Tibial nerve (tissue), 4 donors: ENCODE data around the gene ST3GAL3.

ENCODE experiments used
- CTCF ChIP-seq, 5 experiments: fragments of 200-600 bp in 3 of 5; fragments of 450-650 bp in 2 of 5; sonication (generic) in 3 of 5; IDR thresholded peaks; one replicate each; pipeline ENCODE4 v1.5.1; 2016 to 2019; ENCODE audit warnings: antibody characterized with exemption in 5 of 5, mild to moderate bottlenecking in 3 of 5, moderate library complexity in 2 of 5
- EP300 ChIP-seq, 2 donors: sonication (generic); formaldehyde crosslinking; IDR thresholded peaks; one replicate each; pipeline ENCODE4 v1.6.1; 2017; ENCODE audit warnings: antibody characterized with exemption in 2 of 2, mild to moderate bottlenecking in 1 of 2
- POLR2A ChIP-seq, 2 donors: fragments of 450-650 bp; IDR thresholded peaks; one replicate each; pipeline ENCODE4 v1.6.1; 2017; ENCODE audit warnings: antibody characterized with exemption in 2 of 2, mild to moderate bottlenecking in 2 of 2, moderate library complexity in 2 of 2

GRCh38 chr1:43956234-43956633, 248.9 kb downstream of the ST3GAL3 start:
- TF ChIP-seq CTCF (IDR thresholded peaks at IDR 0.05), result no peak
- TF ChIP-seq POLR2A (IDR thresholded peaks at IDR 0.05), result no peak
- TF ChIP-seq EP300 (IDR thresholded peaks at IDR 0.05), result no peak
